ENCODE data around the gene ASZ1.
A peak's percentile ranks its signal among the peaks of the same experiment; 100 is the strongest.

ASZ1 gene

DNA sequence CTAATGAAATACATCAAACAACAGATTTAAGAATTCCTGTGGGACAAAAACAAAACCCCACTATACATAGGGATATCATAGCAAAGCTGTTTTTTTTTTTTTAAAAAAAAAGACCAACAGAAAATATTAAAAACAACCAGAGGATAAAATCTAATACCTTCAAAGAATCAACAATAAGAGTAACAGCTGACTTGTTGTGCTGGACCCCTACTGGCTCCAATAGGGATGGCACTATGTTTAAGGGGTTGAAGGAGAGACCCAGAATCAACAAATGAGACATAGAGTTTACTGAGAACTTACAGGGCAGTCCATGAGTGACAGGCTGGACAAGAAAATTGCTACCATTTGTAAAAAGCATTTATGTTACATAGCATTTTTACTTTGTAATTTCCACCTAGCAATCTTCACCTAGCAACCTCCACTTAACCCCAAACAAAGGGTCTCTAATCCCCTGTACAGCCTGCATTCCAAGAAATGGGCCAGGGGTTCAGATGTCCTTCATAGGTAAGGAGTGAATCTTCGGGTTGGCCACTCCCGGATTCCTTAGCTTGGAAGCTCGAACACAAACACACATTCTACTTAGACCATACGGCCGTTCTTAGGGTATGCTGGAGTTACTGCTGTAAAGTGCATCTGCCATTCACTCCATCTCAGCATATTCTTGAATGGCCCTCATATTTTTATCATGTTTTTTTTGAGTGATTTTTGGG, 25.8 kb downstream of the ASZ1 start:
- DNase-seq = peak; percentile 20

DNA sequence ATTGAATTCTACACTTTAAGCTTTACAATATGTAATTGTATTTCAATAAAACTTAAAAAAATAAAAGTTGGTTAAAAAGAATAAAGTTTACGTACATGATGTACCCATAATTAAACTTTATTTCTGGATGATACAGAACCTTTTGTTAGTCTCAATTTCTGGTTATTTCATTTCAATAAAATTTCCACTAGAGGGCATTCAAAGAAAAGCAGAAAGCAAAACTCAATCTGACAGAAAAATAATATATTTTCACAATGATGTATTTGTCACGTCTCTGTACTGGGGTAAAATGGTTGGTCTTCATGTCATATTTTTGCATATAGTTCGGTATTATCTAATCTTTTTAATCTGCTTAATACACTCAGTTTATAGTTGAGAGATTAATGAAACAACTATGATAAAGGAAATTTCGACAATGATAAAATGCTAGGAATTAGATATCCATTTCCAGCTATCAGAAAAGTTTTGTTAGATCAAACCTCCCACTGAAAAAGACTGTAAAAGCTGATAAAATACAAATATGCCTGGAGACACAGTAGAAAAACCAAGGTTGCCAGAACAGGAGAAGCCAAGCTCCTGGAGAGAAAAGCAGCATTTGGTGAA, 27.4 kb downstream of the ASZ1 start:
- DNase-seq = peak; percentile 48

DNA sequence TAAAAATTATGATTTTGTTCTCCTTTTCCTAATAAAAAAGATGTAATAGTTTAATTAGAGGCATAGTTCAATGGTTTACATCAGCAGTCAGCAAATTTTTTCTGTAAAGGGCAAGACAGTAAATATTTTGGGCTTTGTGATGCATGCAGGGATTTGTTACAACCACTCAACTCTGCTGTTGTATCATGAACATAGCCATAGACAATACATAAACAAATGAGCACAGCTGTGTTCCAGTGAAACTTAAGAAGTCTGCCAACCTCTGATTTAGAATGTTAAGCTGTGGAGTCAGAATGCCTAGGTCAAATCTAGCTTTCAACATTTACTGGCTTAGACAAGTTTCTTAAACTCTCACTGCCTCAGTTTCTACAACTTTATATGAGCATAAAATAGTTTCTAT, 31.6 kb downstream of the ASZ1 start:
- DNase-seq = no peak

DNA sequence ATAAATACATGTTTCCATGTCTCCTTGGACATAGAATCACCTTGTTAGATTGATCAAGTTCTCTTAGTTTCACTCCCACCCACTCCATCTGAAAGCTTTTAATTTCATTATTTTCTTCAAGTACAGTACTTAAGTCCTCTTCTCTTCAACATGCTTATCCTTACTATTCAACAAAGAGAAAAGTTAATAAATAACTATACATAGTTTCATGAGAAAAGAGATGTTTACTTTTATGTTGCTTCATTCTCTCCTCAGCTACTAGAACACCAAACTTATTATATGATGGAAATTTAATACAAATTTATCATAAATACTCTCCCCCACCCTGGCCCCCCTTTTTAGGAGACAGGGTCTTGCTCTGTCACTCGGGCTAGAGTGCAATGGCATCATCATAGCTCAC, 33.5 kb downstream of the ASZ1 start:
- DNase-seq = no peak

DNA sequence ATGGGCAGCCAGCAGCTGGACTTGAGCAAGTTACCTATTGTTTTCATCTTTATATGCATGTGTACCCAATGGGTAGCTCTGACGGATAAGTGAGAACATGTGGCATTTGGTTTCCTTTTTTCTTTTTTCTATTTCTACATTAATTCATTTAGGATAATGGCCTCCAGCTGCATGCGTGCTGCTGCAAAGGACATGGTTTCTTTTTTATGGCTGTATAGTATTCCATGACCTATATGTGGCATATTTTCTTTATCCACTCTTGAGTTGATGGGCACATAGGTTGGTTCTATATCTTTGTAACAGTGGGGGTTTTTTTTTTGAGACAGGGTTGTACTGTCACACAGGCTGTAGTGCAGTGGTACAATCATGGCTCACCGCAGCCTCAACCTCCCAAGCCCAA, 37.4 kb downstream of the ASZ1 start:
- no peak for DNase-seq

DNA sequence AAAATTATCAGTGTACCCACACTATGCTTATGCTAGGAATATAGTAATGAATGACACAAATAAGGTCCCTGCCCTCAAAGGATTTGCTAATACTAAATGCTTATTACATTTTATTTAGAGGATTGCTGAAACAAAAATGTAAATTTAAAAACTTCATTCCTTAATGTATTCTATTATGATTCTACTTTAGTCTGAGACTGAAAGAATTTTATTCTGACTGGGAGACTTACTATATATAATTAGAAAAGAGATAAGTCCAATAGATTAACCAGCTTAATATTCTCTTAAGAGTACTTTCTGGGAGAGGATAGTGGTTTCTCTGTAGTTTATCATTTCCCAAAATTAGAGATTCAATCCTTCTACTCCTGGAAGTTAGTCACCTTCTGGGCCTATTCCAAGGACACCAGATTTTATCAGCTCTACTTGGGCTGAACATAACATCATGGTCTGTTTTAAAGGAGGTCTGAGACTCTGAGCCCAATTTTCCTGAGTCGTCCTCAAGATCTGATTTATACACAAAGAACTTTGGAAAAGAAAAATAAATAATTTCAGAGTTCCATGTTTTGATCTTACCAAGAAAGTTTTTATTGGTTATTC, 41.1 kb downstream of the ASZ1 start:
- no peak for DNase-seq

DNA sequence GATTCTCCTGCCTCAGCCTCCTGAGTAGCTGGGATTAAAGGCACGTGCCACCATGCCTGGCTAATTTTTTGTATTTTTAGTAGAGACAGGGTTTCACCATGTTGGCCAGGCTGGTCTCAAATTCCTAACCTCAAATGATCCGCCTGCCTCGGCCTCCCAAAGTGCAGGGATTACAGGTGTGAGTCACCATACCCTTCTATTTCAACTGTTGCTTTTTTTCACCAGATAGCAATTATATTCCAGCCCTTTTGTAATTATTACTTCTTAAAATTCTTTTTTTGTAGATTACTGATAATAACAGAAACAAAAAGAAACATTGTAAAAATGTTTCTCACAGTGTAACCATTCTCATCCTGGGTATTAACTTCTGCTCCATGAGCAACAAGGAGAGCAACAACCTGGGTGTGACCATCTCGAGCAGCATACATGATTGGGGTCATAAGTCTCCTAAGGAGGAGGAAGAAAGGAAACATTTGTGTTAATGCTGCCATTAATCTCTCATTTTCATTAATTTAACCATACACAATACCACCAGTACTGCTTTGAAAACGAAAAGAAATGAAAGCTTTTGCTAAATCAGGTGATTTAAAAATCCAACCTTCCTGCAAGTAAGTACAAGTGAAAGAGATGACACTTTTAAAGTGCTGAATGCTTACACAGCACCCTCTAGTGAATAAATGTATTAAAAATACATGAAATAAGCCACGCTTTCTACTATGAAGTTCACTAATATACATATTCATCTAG, 41.8 kb downstream of the ASZ1 start:
- peak; percentile 59 for DNase-seq

DNA sequence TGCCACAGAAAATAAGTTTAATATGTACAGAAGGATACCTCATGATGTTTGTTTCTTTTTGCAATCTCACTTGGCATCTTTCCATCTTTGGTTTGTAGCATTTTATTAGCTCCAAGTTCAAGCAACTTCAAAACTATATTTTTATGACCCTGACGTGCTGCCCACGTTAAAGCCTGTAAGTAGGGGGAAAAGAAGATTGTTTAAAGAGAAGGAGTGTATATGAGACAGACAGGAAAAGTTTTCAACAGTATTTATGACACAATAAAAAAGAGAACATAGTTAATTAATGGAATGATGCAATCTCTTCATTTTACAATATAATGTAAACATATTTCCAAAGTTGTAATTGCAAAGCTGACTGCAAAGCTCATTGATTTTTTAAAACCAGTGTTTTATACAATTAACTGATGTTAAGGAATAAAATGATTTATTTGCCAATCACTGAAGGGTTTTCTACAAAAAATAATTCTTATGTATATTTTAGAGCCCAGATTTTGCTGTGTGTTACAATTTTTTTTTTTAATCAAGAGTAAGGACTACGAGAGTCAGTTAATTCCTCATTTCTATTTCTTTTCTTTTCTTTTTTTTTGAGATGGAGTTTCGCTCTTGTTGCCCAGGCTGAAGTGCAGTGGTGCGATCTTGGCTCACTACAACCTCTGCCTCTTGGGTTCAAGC, 42.5 kb downstream of the ASZ1 start:
- DNase-seq = no peak

DNA sequence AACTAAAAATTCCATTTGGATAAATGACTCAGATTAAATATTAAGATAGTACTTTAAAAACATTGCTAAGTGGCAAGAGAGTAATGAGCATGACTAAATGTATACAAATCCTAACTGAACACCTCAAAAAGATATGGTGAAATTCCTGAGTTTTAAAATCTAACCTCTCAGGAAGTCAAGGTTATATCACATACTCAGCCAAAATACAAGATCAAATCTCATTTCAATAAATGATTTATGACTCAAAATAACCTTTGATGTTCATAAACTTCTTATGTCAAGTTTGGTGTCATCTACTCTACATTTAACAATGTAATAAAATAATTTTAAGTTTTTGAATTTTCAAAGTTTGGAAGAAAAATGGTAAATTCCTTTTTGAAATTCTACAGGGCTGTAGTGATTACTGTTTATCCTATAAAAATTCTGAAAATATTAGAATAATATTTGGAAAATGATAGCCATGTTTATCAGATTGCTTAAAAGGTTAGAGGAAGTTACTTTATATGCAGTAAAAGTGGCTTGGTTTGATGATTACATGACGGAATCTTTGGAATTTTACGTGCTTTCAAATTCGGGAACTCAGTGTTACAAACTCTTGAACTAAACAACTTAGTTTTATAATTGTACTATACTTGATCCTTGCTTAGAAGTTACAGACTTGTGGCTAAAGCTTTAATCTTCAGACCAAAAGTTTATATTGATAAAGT, 43.7 kb downstream of the ASZ1 start:
- DNase-seq = no peak

DNA sequence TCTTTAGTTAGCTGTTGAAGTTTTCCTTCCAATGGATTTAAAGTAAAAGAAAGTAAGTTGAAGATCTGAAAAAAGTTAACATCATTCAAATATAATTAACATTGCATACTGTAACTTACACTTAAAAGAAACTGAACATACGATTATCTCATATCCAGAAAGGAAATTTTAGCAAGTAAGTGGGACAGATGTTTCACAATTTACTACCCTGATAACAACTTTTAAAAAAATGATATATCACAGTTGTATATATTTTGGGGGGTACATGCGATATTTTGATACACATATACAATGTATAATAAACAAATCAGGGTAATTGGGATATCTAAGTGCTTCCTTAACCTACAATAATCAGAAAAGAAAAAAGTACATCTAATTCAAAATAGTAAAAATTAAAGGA, 44.2 kb downstream of the ASZ1 start:
- DNase-seq = no peak

DNA sequence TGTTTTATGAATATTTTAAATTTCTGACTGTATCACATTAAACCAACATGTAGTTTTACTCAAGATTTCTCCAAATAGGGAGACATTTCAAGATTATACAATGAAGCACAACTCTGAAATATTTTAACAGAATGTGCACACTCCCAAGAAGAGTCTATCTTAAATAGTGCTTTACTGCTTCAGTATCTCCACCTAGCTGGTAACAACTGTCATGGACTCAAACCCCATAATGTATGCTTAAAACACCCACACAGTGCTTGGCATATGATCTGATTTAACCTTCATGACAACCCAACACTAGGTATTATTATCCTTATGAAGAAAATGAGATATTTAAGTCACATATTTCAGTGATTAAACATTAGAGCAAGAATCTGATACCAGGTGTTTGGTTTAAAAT, 45.9 kb downstream of the ASZ1 start:
- DNase-seq = no peak

DNA sequence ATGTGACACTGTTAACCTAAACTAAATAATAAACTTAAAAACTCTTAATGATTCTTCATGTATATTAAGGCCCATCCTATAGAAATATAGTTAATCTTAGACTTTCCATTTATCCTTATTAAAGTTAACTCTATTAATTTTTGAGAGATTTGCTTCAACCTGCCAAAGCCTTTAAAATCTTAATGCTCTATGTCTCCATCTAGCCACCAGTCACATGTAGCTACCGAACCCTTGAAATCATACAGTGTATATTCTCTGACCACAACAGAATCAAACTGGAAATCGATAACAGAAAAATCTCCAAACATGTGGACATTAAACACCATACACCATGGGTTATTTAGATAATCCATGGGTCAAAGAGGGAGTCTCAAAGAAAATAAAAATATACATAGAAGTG, 51.9 kb downstream of the ASZ1 start:
- peak; percentile 1 for DNase-seq

DNA sequence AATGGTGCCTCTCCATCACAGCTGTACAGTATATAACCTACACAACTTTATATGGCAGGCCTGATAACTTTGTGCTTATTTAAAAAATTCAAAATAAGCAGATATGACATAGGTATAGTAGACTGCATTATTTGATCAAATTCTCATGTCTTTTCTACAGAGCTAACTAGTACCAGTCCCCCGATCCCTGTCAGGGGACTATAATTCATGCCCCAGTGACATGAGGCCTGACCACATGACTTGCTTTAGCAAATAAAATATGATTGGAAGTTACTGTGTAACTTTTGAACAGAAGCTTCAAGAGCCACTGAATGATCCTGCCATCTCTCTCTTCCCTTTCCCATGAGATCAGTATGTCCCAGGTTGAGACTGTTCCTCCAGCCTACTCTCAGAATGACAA, 55.2 kb downstream of the ASZ1 start:
- DNase-seq = no peak

DNA sequence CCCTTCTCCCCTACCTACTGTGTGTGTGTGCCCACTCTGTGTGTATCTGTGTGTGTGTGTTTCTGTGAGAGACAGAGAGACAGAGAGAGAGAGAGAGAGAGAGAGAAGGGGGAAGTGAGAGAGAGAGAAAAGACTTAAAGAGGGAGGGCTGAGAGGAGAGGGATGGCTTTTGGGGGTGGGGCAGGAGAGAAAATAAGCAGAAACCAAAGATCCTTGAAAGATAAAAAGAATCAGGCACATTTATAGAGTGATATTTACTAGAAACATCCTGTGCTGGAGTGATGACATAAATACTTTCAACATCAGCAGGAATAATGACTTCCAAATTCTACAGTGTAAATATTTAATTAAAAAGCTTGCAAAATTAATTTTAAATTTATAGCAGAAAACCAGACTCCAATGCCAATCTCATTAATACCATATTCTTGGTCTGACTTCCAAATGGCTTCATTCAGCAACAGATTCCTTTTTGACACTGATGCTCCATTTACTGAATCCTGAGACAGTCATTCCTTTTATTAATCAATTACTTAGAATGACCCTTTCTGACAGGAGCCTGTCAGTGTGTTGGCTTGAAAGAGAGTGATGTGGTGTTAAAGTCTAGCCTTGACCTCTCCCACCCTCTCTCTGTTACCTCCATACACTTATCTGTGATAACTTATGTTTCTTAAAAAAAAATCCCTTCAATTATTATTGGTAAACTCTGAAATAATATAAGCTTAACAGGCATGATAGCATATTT, 62.8 kb downstream of the ASZ1 start:
- DNase-seq = no peak

DNA sequence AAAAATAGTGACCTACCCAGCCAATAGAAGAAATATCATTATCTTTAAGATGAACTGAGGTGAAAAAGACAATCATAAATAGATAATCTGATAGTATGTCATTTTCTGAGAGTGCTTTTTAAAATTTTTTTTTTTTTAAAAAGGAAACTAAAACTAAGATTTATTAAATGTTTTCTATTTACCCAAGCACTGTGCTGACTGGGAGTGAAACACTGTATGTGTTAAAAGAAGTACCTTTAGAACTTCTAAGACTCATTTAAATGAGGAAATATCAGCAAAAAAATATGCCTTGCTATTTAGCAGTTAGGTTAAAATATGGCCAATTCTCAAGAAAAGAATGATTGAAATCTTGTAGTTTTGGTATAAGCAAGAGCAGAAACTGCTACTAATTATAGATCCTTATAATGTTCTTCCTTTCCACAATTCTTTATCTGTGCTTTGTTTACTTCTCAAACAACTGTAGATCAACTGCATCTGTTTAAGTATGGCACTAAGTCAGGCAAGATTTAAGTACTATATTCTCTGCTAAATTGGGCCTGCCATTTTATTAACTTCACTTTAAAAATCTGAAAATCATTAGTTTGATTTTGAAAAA, 64.9 kb downstream of the ASZ1 start:
- DNase-seq = no peak

DNA sequence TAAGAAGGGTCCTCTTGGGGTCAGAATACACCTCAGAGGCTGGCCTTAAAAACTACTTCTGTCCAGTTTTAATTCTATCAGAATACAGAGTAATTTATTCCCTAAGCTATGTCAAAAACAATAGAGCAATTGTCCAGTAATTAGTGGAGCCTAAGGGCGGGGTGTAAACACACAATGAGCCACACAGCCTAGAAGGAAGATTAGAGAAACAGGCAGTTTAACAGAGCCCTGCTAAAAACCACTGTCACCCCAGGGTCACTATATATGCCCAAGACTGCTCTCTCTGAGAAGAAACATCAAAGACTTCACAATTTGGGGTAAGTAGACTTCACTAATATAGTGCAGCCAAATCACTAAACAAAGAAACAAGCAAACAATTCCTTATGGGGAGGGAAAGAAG, 77.3 kb downstream of the ASZ1 start:
- no peak for DNase-seq

DNA sequence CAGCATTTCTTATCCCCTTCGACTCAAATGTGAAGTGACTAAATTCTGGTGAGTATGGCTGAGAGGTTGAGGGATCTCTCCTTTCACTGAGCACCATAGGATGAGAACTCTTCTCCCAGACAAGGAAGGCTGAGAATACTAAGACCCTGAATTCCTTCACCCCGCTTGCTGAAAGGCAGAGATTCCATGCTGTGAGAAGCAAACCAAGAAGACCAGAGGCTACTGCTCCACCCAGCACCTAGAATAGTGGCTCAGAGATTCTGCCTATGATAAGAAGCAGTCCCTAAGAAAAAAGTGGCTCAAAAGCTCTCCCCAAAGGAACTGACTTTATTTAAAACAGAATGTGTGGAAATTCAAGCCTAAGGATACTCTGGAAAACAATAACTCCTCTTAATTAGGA, 77.7 kb downstream of the ASZ1 start:
- no peak for DNase-seq

DNA sequence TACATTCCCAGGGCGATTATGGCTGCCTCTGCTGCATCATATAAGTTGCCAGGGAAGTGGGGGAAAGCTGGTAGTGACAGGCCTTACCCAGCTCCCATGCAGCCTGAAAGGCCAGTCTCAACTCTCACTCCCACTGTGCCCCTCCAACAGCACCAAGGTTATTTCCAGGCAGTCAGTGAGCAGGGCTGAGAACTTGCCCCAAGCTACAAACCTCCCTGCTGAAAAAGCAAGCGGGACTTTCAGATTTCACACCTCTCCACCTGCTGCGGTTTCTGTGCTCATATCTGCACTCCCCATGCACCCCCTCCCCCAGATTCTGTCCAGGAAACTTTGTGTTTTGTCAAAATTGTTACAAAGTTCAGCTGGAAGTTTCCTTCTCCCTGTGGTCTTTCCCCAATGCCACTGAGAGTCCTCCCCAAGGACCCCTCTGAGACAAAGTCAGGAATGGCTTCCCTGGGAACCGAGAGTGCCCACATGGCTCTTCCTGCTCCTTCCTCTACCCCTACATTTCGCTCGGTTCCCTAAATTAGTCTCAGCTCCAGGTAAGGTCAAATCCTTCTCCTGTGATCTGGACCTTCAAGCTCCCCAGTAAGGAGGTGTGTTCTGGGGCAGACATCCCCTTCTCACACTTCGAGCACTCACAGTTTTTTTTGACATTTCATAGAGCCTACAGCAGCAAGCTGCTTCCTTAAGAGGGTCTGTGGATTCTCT, 79.2 kb downstream of the ASZ1 start:
- no peak for DNase-seq

DNA sequence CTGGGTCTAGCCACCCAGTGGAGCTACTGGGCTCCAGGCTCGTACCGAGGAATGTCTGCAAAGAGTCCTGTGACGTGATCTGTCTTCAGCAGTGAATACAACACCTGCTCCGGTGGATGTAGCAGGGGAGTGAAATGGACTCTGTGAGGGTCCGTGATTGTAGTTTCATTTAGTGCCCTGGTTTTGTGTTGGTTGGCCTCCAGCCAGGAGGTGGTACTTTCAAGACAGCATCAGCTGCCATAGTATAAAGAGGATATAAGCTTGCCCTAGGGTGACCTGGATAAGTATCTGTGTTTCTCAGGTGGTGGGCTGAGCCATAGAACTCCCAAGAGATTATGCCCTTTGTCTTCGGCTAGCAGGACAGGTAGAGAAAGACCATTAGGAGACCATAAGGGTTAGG, 79.8 kb downstream of the ASZ1 start:
- DNase-seq = no peak

DNA sequence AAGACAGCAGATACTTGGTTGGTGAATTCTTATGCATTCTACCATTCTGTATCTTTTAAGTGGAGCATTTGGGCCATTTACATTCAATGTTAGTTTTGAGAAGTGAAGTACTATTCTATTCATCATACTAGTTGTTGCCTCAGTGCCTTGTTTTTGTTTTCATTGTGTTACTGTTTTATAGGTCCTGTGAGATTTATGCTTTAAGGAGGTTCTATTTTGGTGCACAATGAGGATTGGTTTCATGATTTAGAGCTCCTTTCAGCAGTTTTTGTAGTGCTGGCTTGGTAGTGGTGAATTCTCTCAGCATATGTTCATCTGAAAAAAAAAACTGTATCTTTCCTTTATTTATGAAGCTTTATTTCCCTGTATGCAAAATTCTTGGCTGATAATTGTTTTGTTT, 81.1 kb downstream of the ASZ1 start:
- DNase-seq = no peak

DNA sequence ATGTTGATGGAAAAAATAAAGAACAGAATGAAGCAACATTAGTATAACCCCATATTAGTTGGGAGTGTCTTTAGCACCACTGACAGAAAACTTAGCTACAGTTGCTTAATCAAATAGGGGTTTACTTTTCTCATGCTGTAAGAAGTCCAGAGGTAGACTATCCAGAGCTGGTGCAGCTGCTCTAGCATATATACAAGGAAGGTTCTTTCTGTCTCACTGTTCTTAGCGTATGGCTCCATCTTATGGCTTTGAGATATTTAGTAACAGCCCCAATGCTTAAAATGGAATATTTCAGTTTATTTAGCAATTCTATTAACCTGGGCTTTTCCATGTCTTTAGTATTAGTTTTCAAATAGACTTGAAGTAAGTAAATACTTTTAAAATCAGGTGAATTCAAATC, 89.3 kb downstream of the ASZ1 start:
- DNase-seq = no peak
